K562 (cell line): ENCODE data around the gene FAM174B. TPM values are rescaled to one million over a fixed set of nuclear protein-coding genes. Genes with fewer than 3 reads are reported as not detected.

Experiments used
- ATAC-seq: fragments of 200-7000 bp; cut with Tn5 transposase; 3 replicates; pipeline ENCODE4 v1.9.1; 2020; ENCODE audit warnings: moderate library complexity
- BruUV-seq: library from RNA; stranded (reverse); fragments of 400-500 nt; replicated peaks from 2 replicates; lab custom pipeline; 2021; lab: Mats Ljungman, UMichigan
- CTCF ChIA-PET: fragments of 300-600 bp; formaldehyde crosslinking; extraction: SDS; loops from one replicate; lab custom pipeline; 2021; ENCODE audit warnings: low intra/inter-chr PET ratio; lab: Yijun Ruan, JAX
- POLR2A ChIA-PET: fragments of 300-600, 350-650 bp; sonication (Branson Sonifier 250); formaldehyde crosslinking; extraction: SDS; loops from one replicate; lab custom pipeline; 2021; ENCODE audit warnings: antibody characterized with exemption, inconsistent platforms; lab: Yijun Ruan, JAX
- DNase-seq, 4 experiments: peaks; one replicate each; pipeline versions ENCODE4 v3.0.0 to v3.0.0-alpha.2; 2011 to 2018; ENCODE audit warnings: low spot score in 3 of 4, mixed read lengths in 3 of 4; ENCODE audit errors: extremely low read depth in 1 of 4
- FAIRE-seq: peaks from 2 replicates; lab custom pipeline; 2011; peaks lifted over from hg19 to GRCh38; lab: Jason Lieb, UNC
- H2AFZ ChIP-seq: 2 replicates; pipeline ENCODE4 v1.6.0; 2011; ENCODE audit warnings: low read depth, low read length, control low read depth, inconsistent platforms
- H3K27ac ChIP-seq: fragments of 200-600 bp; 3 replicates; pipeline ENCODE4 v1.8.0; 2011; ENCODE audit warnings: low read depth, mild to moderate bottlenecking, control low read depth, inconsistent platforms, low read length, moderate library complexity, mixed read lengths; ENCODE audit errors: extremely low read depth
- H3K27me3 ChIP-seq, 2 experiments: fragments of 300-600 bp in 1 of 2; 2 replicates in 1 of 2; 3 replicates in 1 of 2; pipeline versions ENCODE4 v1.6.0 to v1.8.0; 2011; ENCODE audit warnings: inconsistent platforms in 2 of 2, low read length in 2 of 2, mild to moderate bottlenecking in 1 of 2, mixed read lengths in 1 of 2, moderate library complexity in 1 of 2; ENCODE audit not compliant: control insufficient read depth in 2 of 2, insufficient read depth in 2 of 2
- H3K36me3 ChIP-seq: fragments of 300-600 bp; 3 replicates; pipeline ENCODE4 v1.8.0; 2011; ENCODE audit warnings: mild to moderate bottlenecking, low read length, inconsistent platforms; ENCODE audit not compliant: control insufficient read depth, insufficient read depth
- H3K4me1 ChIP-seq, 2 experiments: fragments of 200-600 bp in 1 of 2; replicated peaks in 1 of 2; 2 replicates in 1 of 2; 3 replicates in 1 of 2; pipeline versions ENCODE4 v1.5.1 to v1.8.0; 2011; ENCODE audit warnings: inconsistent platforms in 2 of 2, low read length in 2 of 2, mild to moderate bottlenecking in 1 of 2, mixed read lengths in 1 of 2, moderate library complexity in 1 of 2; ENCODE audit not compliant: control insufficient read depth in 2 of 2, insufficient read depth in 2 of 2
- H3K4me2 ChIP-seq: 2 replicates; pipeline ENCODE4 v1.6.1; 2011; ENCODE audit warnings: low read length, control low read depth, inconsistent platforms, mixed read lengths; ENCODE audit not compliant: insufficient read depth
- H3K4me3 ChIP-seq: fragments of 200-600 bp; sonication (generic), shearing (Covaris generic); 2 replicates; pipeline ENCODE4 v1.5.1; 2016; ENCODE audit warnings: control low read depth, inconsistent platforms
- H3K79me2 ChIP-seq: fragments of 200-600 bp; 3 replicates; pipeline ENCODE4 v1.8.0; 2011; ENCODE audit warnings: low read length, inconsistent platforms; ENCODE audit not compliant: control insufficient read depth, insufficient read depth
- H3K9ac ChIP-seq, 2 experiments: 2 replicates each; pipeline versions ENCODE4 v1.6.0 to v1.6.1; 2011; ENCODE audit warnings: low read depth in 2 of 2, low read length in 2 of 2, control low read depth in 1 of 2, inconsistent platforms in 1 of 2, mild to moderate bottlenecking in 1 of 2, mixed read lengths in 1 of 2; ENCODE audit not compliant: insufficient read depth in 1 of 2
- H3K9me1 ChIP-seq: one replicate; pipeline ENCODE4 v1.6.0; 2011; ENCODE audit warnings: inconsistent platforms, mild to moderate bottlenecking, low read length, moderate library complexity; ENCODE audit not compliant: control insufficient read depth, insufficient read depth
- H3K9me3 ChIP-seq: replicated peaks from 2 replicates; pipeline ENCODE4 v1.5.1; 2011; ENCODE audit warnings: low read depth, low read length, inconsistent platforms; ENCODE audit not compliant: control insufficient read depth, insufficient read depth
- H4K20me1 ChIP-seq: replicated peaks from 2 replicates; pipeline ENCODE4 v1.6.1; 2011; ENCODE audit warnings: low read length, inconsistent platforms, mixed read lengths; ENCODE audit not compliant: control insufficient read depth, insufficient read depth
- BRF1 ChIP-seq: IDR thresholded peaks from 3 replicates; pipeline ENCODE4 v1.6.1; 2011; ENCODE audit warnings: borderline replicate concordance, mild to moderate bottlenecking; ENCODE audit not compliant: insufficient read length; ENCODE audit errors: extremely low read depth
- FOXJ2 ChIP-seq: fragments of 200-800 bp; sonication (Bioruptor generic); IDR thresholded peaks from 2 replicates; pipeline ENCODE4 v1.6.1; 2016; ENCODE audit warnings: missing genetic modification characterization, missing compliant biosample characterization
- L3MBTL2 ChIP-seq: fragments of 450-650 bp; IDR thresholded peaks from 2 replicates; pipeline ENCODE4 v1.6.1; 2016; ENCODE audit warnings: mild to moderate bottlenecking, moderate library complexity
- MTA3 ChIP-seq: fragments of 450-650 bp; formaldehyde crosslinking; IDR thresholded peaks from 2 replicates; pipeline ENCODE4 v1.6.1; 2017; ENCODE audit warnings: mild to moderate bottlenecking, borderline replicate concordance
- PHB ChIP-seq: fragments of 250-450 bp; sonication (Bioruptor Pico); IDR thresholded peaks from 2 replicates; pipeline ENCODE4 v1.5.0; 2021
- ZFP91 ChIP-seq: sonication (generic); formaldehyde crosslinking; IDR thresholded peaks from 2 replicates; pipeline ENCODE4 v1.8.0; 2022; ENCODE audit warnings: mild to moderate bottlenecking, missing genetic modification reagents
- ZNF436 ChIP-seq: fragments of 250-450, 450-650 bp; sonication (Bioruptor Pico); formaldehyde crosslinking; IDR thresholded peaks from 2 replicates; pipeline ENCODE4 v1.7.0; 2020; ENCODE audit warnings: mild to moderate bottlenecking
- WGBS: fragments of 100-300 bp; shearing (Covaris generic); methylation state at CpG from one replicate; pipeline ENCODE4 v1.1.6; 2016; ENCODE audit warnings: low coverage, mixed read lengths; ENCODE audit not compliant: insufficient coverage; ENCODE audit errors: missing lambda C conversion rate; 5-methylcytosine and 5-hydroxymethylcytosine counted together
- in situ Hi-C: fragments of 300-500 bp; cut with MboI; formaldehyde crosslinking; loops from 4 replicates; pipeline ENCODE4 v1.15.0; 2018; ENCODE audit warnings: inconsistent platforms, mixed read lengths
- intact Hi-C: fragments of 100-400 bp; cut with micrococcal nuclease; formaldehyde crosslinking; loops from 2 replicates; pipeline ENCODE4 v1.14.2; 2022
- polyA plus RNA-seq, 8 experiments: library from polyadenylated mRNA; depleted of rRNA in 4 of 8; stranded (reverse) in 5 of 8; unstranded in 3 of 8; fragments of >200 nt; fragmentation: Nextera tagmentation in 2 of 8; fragmentation: Illumina TruSeq in 1 of 8; extraction: Ambion mirVana in 2 of 8; extraction: Trizol in 1 of 8; gene quantifications; 2 replicates each; pipeline versions ENCODE4 v1.2.1 to v1.2.3, GENCODE V29; 2011 to 2014; ENCODE audit warnings: inconsistent platforms in 1 of 8, missing spikeins in 1 of 8
- total RNA-seq, 7 experiments: library from RNA; depleted of rRNA in 6 of 7; stranded (reverse); fragments of >200 nt in 6 of 7; fragmentation: Illumina TruSeq in 2 of 7; extraction: Trizol in 2 of 7; gene quantifications; 2 replicates each; pipeline versions ENCODE4 v1.2.1 to v1.2.3, GENCODE V29; 2011 to 2021; ENCODE audit warnings: low replicate concordance in 1 of 7
- TF ChIP-seq, protein P1 (sequence below): fragments of 450-650 bp; IDR thresholded peaks from 2 replicates; pipeline ENCODE4 v1.6.1; 2016; ENCODE audit warnings: mild to moderate bottlenecking, moderate library complexity

FAM174B gene
- total and polyA plus RNA-seq, 9 of the 15 experiments (the other 6 are each of a cell fraction or from before 2014, with no cell fraction given), result 0.39 to 2.7 (median 1.9) TPM; not detected in 1

GRCh38 chr15:92629975-92630626 lies 25.5 kb downstream of the FAM174B start:
- Histone ChIP-seq H3K9me1 (no peaks in the 10 kb centered on the region), H3K9me3 (no peaks in the 10 kb centered on the region), H3K36me3 (no peaks in the 10 kb centered on the region), H3K27ac (no peak overlapping the region), H4K20me1 (no peaks in the 10 kb centered on the region), H3K79me2 (no peaks in the 10 kb centered on the region), H3K4me3 (no peak overlapping the region), H3K27me3 (peaks cover 3 to 33% of the 10 kb centered on the region in 2 experiments; a peak in 4 of 5 replicates), H2AFZ (peak overlapping the region; percentile 82), H3K9ac (no peak overlapping the region), H3K4me1 (peaks cover 0 to 8% of the 10 kb centered on the region in 2 experiments; a peak in 3 of 5 replicates), H3K4me2 (peak overlapping the region; percentile 12)
- ChIA-PET CTCF (no interaction called here), POLR2A (interaction anchor here (0.8 kb wide), 1 partner anchor 15 kb away, joined by 3 read pairs; no protein-coding TSS in a partner anchor)
- no TSS peak for BruUV-seq
- FAIRE-seq, result no peak
- intact Hi-C loops (no loop called here), in situ Hi-C loops (no loop called here)
- DNase-seq, result no peak
- 19% methylated on average over 11 of the region's 11 CpGs for whole genome bisulfite sequencing
- ATAC-seq, result no peak
- TF ChIP-seq BRF1 (no peak), ZNF436 (CRISPR knock-in tag) (no peak), L3MBTL2 (0 out of 2 replicates have a peak, but pooled peaks have one; percentile 29), FOXJ2 (tag) (no peak), PHB (CRISPR knock-in tag) (no peak), ZFP91 (CRISPR knock-in tag) (no peak), MTA3 (no peak)
- TF ChIP-seq, protein P1, sequence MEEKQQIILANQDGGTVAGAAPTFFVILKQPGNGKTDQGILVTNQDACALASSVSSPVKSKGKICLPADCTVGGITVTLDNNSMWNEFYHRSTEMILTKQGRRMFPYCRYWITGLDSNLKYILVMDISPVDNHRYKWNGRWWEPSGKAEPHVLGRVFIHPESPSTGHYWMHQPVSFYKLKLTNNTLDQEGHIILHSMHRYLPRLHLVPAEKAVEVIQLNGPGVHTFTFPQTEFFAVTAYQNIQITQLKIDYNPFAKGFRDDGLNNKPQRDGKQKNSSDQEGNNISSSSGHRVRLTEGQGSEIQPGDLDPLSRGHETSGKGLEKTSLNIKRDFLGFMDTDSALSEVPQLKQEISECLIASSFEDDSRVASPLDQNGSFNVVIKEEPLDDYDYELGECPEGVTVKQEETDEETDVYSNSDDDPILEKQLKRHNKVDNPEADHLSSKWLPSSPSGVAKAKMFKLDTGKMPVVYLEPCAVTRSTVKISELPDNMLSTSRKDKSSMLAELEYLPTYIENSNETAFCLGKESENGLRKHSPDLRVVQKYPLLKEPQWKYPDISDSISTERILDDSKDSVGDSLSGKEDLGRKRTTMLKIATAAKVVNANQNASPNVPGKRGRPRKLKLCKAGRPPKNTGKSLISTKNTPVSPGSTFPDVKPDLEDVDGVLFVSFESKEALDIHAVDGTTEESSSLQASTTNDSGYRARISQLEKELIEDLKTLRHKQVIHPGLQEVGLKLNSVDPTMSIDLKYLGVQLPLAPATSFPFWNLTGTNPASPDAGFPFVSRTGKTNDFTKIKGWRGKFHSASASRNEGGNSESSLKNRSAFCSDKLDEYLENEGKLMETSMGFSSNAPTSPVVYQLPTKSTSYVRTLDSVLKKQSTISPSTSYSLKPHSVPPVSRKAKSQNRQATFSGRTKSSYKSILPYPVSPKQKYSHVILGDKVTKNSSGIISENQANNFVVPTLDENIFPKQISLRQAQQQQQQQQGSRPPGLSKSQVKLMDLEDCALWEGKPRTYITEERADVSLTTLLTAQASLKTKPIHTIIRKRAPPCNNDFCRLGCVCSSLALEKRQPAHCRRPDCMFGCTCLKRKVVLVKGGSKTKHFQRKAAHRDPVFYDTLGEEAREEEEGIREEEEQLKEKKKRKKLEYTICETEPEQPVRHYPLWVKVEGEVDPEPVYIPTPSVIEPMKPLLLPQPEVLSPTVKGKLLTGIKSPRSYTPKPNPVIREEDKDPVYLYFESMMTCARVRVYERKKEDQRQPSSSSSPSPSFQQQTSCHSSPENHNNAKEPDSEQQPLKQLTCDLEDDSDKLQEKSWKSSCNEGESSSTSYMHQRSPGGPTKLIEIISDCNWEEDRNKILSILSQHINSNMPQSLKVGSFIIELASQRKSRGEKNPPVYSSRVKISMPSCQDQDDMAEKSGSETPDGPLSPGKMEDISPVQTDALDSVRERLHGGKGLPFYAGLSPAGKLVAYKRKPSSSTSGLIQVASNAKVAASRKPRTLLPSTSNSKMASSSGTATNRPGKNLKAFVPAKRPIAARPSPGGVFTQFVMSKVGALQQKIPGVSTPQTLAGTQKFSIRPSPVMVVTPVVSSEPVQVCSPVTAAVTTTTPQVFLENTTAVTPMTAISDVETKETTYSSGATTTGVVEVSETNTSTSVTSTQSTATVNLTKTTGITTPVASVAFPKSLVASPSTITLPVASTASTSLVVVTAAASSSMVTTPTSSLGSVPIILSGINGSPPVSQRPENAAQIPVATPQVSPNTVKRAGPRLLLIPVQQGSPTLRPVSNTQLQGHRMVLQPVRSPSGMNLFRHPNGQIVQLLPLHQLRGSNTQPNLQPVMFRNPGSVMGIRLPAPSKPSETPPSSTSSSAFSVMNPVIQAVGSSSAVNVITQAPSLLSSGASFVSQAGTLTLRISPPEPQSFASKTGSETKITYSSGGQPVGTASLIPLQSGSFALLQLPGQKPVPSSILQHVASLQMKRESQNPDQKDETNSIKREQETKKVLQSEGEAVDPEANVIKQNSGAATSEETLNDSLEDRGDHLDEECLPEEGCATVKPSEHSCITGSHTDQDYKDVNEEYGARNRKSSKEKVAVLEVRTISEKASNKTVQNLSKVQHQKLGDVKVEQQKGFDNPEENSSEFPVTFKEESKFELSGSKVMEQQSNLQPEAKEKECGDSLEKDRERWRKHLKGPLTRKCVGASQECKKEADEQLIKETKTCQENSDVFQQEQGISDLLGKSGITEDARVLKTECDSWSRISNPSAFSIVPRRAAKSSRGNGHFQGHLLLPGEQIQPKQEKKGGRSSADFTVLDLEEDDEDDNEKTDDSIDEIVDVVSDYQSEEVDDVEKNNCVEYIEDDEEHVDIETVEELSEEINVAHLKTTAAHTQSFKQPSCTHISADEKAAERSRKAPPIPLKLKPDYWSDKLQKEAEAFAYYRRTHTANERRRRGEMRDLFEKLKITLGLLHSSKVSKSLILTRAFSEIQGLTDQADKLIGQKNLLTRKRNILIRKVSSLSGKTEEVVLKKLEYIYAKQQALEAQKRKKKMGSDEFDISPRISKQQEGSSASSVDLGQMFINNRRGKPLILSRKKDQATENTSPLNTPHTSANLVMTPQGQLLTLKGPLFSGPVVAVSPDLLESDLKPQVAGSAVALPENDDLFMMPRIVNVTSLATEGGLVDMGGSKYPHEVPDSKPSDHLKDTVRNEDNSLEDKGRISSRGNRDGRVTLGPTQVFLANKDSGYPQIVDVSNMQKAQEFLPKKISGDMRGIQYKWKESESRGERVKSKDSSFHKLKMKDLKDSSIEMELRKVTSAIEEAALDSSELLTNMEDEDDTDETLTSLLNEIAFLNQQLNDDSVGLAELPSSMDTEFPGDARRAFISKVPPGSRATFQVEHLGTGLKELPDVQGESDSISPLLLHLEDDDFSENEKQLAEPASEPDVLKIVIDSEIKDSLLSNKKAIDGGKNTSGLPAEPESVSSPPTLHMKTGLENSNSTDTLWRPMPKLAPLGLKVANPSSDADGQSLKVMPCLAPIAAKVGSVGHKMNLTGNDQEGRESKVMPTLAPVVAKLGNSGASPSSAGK, result peak; percentile 29; the same call in 1 of the 2 replicates
